SK-N-MC (cell line): ENCODE measurements around the gene ZBTB8B.
"Not testable (repeated sequence)": the region's sequence is repeated elsewhere in the genome, so short reads cannot be mapped to it uniquely, and the experiment has no call there.

ENCODE experiments used
- EZH2 ChIP-seq: fragments of 200-600 bp; sonication (generic); IDR thresholded peaks from one replicate; pipeline ENCODE4 v1.6.1; 2017; ENCODE audit warnings: antibody characterized with exemption
- FOXP2 ChIP-seq: optimal IDR thresholded peaks from 2 replicates; pipeline ENCODE3; 2011; ENCODE audit warnings: mild to moderate bottlenecking, moderate library complexity; ENCODE audit not compliant: insufficient read depth; ENCODE audit errors: extremely low read length, control extremely low read depth
- POLR2AphosphoS5 ChIP-seq: IDR thresholded peaks from 2 replicates; pipeline ENCODE4 v1.6.1; 2012; ENCODE audit warnings: mild to moderate bottlenecking, low read depth, low read length, borderline replicate concordance

- not testable (repeated sequence) for TF ChIP-seq EZH2, POLR2AphosphoS5, FOXP2
Measured at GRCh38 chr1:32441467-32441866, 23.4 kb upstream of the ZBTB8B start.
